HepG2 (cell line): Measurements from ENCODE around the gene AK3. TPM values are rescaled to one million over a fixed set of nuclear protein-coding genes. Genes with fewer than 3 reads are reported as not detected.

Experiments
- ATAC-seq: fragments of 200-7000 bp; cut with Tn5 transposase; 3 replicates; pipeline ENCODE4 v1.9.1; 2020; ENCODE audit warnings: mild to moderate bottlenecking, moderate library complexity
- BruUV-seq: library from RNA; stranded (reverse); fragments of 400-500 nt; replicated peaks from 2 replicates; lab custom pipeline; 2021; lab: Mats Ljungman, UMichigan
- CTCF ChIA-PET: fragments of 300-600 bp; formaldehyde crosslinking; extraction: SDS; loops from one replicate; lab custom pipeline; 2021; ENCODE audit warnings: low total read pairs, inconsistent platforms, low intra/inter-chr PET ratio; lab: Yijun Ruan, JAX
- POLR2A ChIA-PET: fragments of 350-600 bp; sonication (Branson Sonifier 250); formaldehyde crosslinking; loops from one replicate; lab custom pipeline; 2020; ENCODE audit warnings: antibody characterized with exemption, inconsistent platforms; lab: Yijun Ruan, JAX
- DNase-seq: peaks from one replicate; pipeline ENCODE4 v3.0.0-alpha.2; 2015; ENCODE audit warnings: low spot score
- FAIRE-seq: peaks from 3 replicates; lab custom pipeline; 2011; peaks lifted over from hg19 to GRCh38; lab: Jason Lieb, UNC
- H2AFZ ChIP-seq: one replicate; pipeline ENCODE4 v1.6.1; 2011; ENCODE audit warnings: low read length, inconsistent platforms
- H3K27ac ChIP-seq: fragments of 300-600 bp; 3 replicates; pipeline ENCODE4 v1.8.0; 2011; ENCODE audit warnings: mixed run types, mild to moderate bottlenecking, mixed read lengths, low read length, inconsistent platforms; ENCODE audit not compliant: insufficient read depth; ENCODE audit errors: extremely low read length
- H3K27me3 ChIP-seq, 2 experiments: fragments of 200-600 bp in 1 of 2; 2 replicates in 1 of 2; 3 replicates in 1 of 2; pipeline versions ENCODE4 v1.6.0 to v1.8.0; 2011; ENCODE audit warnings: low read length in 2 of 2, mild to moderate bottlenecking in 2 of 2, moderate library complexity in 2 of 2, inconsistent platforms in 1 of 2; ENCODE audit not compliant: insufficient read depth in 2 of 2, control insufficient read depth in 1 of 2
- H3K36me3 ChIP-seq, 2 experiments: fragments of 200-600 bp in 1 of 2; replicated peaks in 1 of 2; 2 replicates in 1 of 2; 3 replicates in 1 of 2; pipeline versions ENCODE4 v1.5.1 to v1.8.0; 2011; ENCODE audit warnings: low read length in 2 of 2, inconsistent platforms in 1 of 2; ENCODE audit not compliant: insufficient read depth in 2 of 2, control insufficient read depth in 1 of 2
- H3K4me1 ChIP-seq: 2 replicates; pipeline ENCODE4 v1.5.1; 2012; ENCODE audit warnings: low read length, inconsistent platforms; ENCODE audit not compliant: insufficient read depth
- H3K4me2 ChIP-seq: 2 replicates; pipeline ENCODE4 v1.6.0; 2011; ENCODE audit warnings: low read depth, low read length, inconsistent platforms
- H3K4me3 ChIP-seq, 3 experiments: fragments of 200-600 bp in 1 of 3; sonication (generic), shearing (Covaris generic) in 1 of 3; replicated peaks in 1 of 3; 2 replicates each; pipeline ENCODE4 v1.5.1; 2011 to 2016; ENCODE audit warnings: low read length in 3 of 3, inconsistent platforms in 2 of 3, low read depth in 2 of 3, mild to moderate bottlenecking in 2 of 3, control low read depth in 1 of 3, mixed read lengths in 1 of 3; ENCODE audit not compliant: insufficient read depth in 1 of 3
- H3K79me2 ChIP-seq: one replicate; pipeline ENCODE4 v1.6.1; 2011; ENCODE audit warnings: low read length, inconsistent platforms; ENCODE audit not compliant: insufficient read depth
- H3K9ac ChIP-seq: 2 replicates; pipeline ENCODE4 v1.6.0; 2011; ENCODE audit warnings: mild to moderate bottlenecking, low read depth, low read length, inconsistent platforms; ENCODE audit not compliant: insufficient read depth
- H3K9me3 ChIP-seq: 2 replicates; pipeline ENCODE4 v1.5.1; 2012; ENCODE audit warnings: mild to moderate bottlenecking, low read length
- H4K20me1 ChIP-seq: 2 replicates; pipeline ENCODE4 v1.6.0; 2011; ENCODE audit warnings: inconsistent platforms, mild to moderate bottlenecking, low read length, moderate library complexity; ENCODE audit not compliant: insufficient read depth
- AHR ChIP-seq: IDR thresholded peaks from 2 replicates; pipeline ENCODE4 v1.6.1; 2018; ENCODE audit warnings: missing genetic modification reagents, missing compliant biosample characterization
- EEA1 ChIP-seq: sonication (generic); formaldehyde crosslinking; IDR thresholded peaks from 2 replicates; pipeline ENCODE4 v1.5.1; 2020; ENCODE audit warnings: mild to moderate bottlenecking, missing genetic modification reagents, borderline replicate concordance
- FOSL2 ChIP-seq: sonication (generic); formaldehyde crosslinking; IDR thresholded peaks from 2 replicates; pipeline ENCODE4 v1.4.0; 2020; ENCODE audit warnings: missing genetic modification reagents
- HNF4A ChIP-seq: sonication (generic); formaldehyde crosslinking; IDR thresholded peaks from 2 replicates; pipeline ENCODE4 v1.4.0; 2020; ENCODE audit warnings: missing genetic modification reagents
- HNF4G ChIP-seq, 2 experiments: sonication (generic) in 1 of 2; formaldehyde crosslinking in 1 of 2; IDR thresholded peaks; 2 replicates each; pipeline versions ENCODE4 v1.4.0 to v1.6.1; 2011 to 2020; ENCODE audit warnings: borderline replicate concordance in 2 of 2, low read depth in 2 of 2, mild to moderate bottlenecking in 2 of 2, low read length in 1 of 2, missing genetic modification reagents in 1 of 2, moderate library complexity in 1 of 2
- IRF2 ChIP-seq: IDR thresholded peaks from 2 replicates; pipeline ENCODE4 v1.6.1; 2018; ENCODE audit warnings: missing genetic modification reagents, missing compliant biosample characterization
- JUND ChIP-seq: sonication (generic); formaldehyde crosslinking; IDR thresholded peaks from 2 replicates; pipeline ENCODE4 v1.8.0; 2022; ENCODE audit warnings: mild to moderate bottlenecking, missing genetic modification reagents
- KLF9 ChIP-seq: IDR thresholded peaks from 2 replicates; pipeline ENCODE4 v1.6.1; 2016; ENCODE audit warnings: low read depth
- MBD4 ChIP-seq: IDR thresholded peaks from 2 replicates; pipeline ENCODE4 v1.6.1; 2012; ENCODE audit warnings: low read length, inconsistent platforms, borderline replicate concordance
- POLR2AphosphoS5 ChIP-seq: IDR thresholded peaks from 2 replicates; pipeline ENCODE4 v1.6.1; 2012; ENCODE audit warnings: low read depth, low read length
- SAP130 ChIP-seq: IDR thresholded peaks from 2 replicates; pipeline ENCODE4 v1.6.1; 2016; ENCODE audit warnings: low read depth
- ZBTB20 ChIP-seq: sonication (generic); formaldehyde crosslinking; IDR thresholded peaks from 2 replicates; pipeline ENCODE4 v1.8.1; 2023; ENCODE audit warnings: missing genetic modification reagents, low read depth, mild to moderate bottlenecking, borderline replicate concordance
- ZNF496 ChIP-seq: sonication (generic); formaldehyde crosslinking; IDR thresholded peaks from 2 replicates; pipeline ENCODE4 v1.8.1; 2023; ENCODE audit warnings: mild to moderate bottlenecking, moderate library complexity, missing genetic modification reagents; ENCODE audit not compliant: insufficient replicate concordance
- WGBS: methylation state at CpG from one replicate; pipeline ENCODE4 v1.1.6; 2017; ENCODE audit warnings: low lambda C conversion rate; 5-methylcytosine and 5-hydroxymethylcytosine counted together
- in situ Hi-C: cut with HindIII; loops from 2 replicates; pipeline ENCODE4 v1.10.0; 2017; ENCODE audit warnings: low pct_unique_long_range_greater_than_20kb; ENCODE audit not compliant: extremely low pct_ligation_motif_present
- intact Hi-C: fragments of 100-400 bp; cut with micrococcal nuclease; formaldehyde crosslinking; loops from one replicate; pipeline ENCODE4 v1.10.0; 2022; ENCODE audit not compliant: unreplicated experiment
- polyA plus RNA-seq, 8 experiments: library from polyadenylated mRNA; depleted of rRNA in 3 of 8; stranded (reverse) in 7 of 8; unstranded in 1 of 8; fragments of >200 nt; fragmentation: Illumina TruSeq in 4 of 8; extraction: Trizol in 4 of 8; gene quantifications; 2 replicates each; pipeline versions ENCODE4 v1.2.1 to v1.2.3, GENCODE V29; 2011 to 2016; ENCODE audit warnings: low read depth in 4 of 8, missing spikeins in 1 of 8, mixed read lengths in 1 of 8; ENCODE audit not compliant: insufficient read depth in 1 of 8
- total RNA-seq, 5 experiments: library from RNA; depleted of rRNA; stranded (reverse); fragments of >200 nt; fragmentation: Illumina TruSeq; extraction: Trizol; gene quantifications; 2 replicates each; pipeline ENCODE4 v1.2.3, GENCODE V29; 2016; ENCODE audit warnings: low read depth in 1 of 5
- TF ChIP-seq, protein P1 (sequence below): sonication (generic); formaldehyde crosslinking; IDR thresholded peaks from 2 replicates; pipeline ENCODE4 v1.4.0; 2020; ENCODE audit warnings: mild to moderate bottlenecking, low read depth, missing genetic modification reagents
- TF ChIP-seq, protein P2 (sequence below): sonication (generic); formaldehyde crosslinking; IDR thresholded peaks from 2 replicates; pipeline ENCODE4 v1.5.0; 2020; ENCODE audit warnings: missing genetic modification reagents
- TF ChIP-seq, protein P3 (sequence below): sonication (generic); formaldehyde crosslinking; IDR thresholded peaks from 2 replicates; pipeline ENCODE4 v1.8.0; 2022; ENCODE audit warnings: mild to moderate bottlenecking, missing genetic modification reagents; ENCODE audit not compliant: insufficient replicate concordance
- TF ChIP-seq, protein P4 (sequence below): sonication (generic); formaldehyde crosslinking; IDR thresholded peaks from 2 replicates; pipeline ENCODE4 v1.9.0; 2021; ENCODE audit warnings: missing genetic modification reagents, mild to moderate bottlenecking, borderline replicate concordance
- TF ChIP-seq, protein P5 (sequence below): sonication (generic); formaldehyde crosslinking; IDR thresholded peaks from 2 replicates; pipeline ENCODE4 v1.5.1; 2020; ENCODE audit warnings: mild to moderate bottlenecking, missing genetic modification reagents, borderline replicate concordance

Gene AK3
- total and polyA plus RNA-seq, 2 of the 13 experiments (the other 11 are each of a cell fraction or from before 2014, with no cell fraction given), result 76.8 to 109 TPM

DNA sequence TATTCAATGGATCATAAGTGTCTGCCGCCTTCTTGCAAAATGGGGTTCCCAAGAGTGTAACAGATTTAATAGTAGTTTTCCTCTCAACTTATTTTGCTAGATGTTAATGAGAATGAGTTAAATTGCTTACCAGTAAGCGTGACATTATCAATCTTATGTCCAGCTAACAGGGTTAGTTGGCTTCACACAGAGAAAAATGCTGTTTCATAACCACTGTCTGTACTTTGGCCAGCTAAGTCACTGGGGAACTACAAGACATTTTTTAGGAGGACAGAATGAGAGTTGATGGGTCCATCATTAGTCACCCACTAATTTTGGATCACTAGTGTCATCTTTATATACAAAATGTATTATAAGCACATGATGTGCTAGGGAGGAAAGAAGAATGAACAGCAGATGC lies 60.3 kb downstream of the AK3 start:
- no TSS peak for BruUV-seq
- peaks cover 31% of the 10 kb centered on the region for H3K79me2 ChIP-seq
- in situ Hi-C loops (no loop called here), intact Hi-C loops (loop anchor here (2.0 kb wide), 1 partner anchor 20 kb away; no protein-coding TSS in a partner anchor)
- H3K4me3 ChIP-seq, result peak overlapping the region; percentile 76 to 94 (median 79)
- POLR2A ChIA-PET, result interaction anchor here (0.9 to 1.1 kb wide), 3 partner anchors 14 to 60 kb away, joined by 3 to 6 read pairs (median 5); partner anchors contain the start of genes AK3, PLPP6 and SPATA6L
- peak overlapping the region; percentile 99 for H3K27ac ChIP-seq
- H3K27me3 ChIP-seq, result no peaks in the 10 kb centered on the region; a peak in 1 of 5 replicates
- CTCF ChIA-PET, result interaction anchor here (1.2 kb wide), 1 partner anchor 19 kb away, joined by 3 read pairs; the partner anchor contains the start of gene PLPP6
- peaks cover 39% of the 10 kb centered on the region for H3K4me1 ChIP-seq
- H3K36me3 ChIP-seq, result peaks cover 1 to 13% of the 10 kb centered on the region in 2 experiments; a peak in 4 of 5 replicates
- ATAC-seq (no peak), DNase-seq (peak; percentile 38), FAIRE-seq (peak; percentile 64)
- peaks cover 4% of the 10 kb centered on the region; the same call in 1 of the 2 replicates for H4K20me1 ChIP-seq
- 6% methylated on average over 2 of the region's 2 CpGs for WGBS
- no peak overlapping the region for H2AFZ ChIP-seq
- no peaks in the 10 kb centered on the region for H3K9me3 ChIP-seq
- peak overlapping the region; percentile 96 for H3K9ac ChIP-seq
- peak overlapping the region; percentile 92 for H3K4me2 ChIP-seq
- TF ChIP-seq FOSL2 (no peak), AHR (CRISPR knock-in tag) (no peak), MBD4 (no peak), KLF9 (no peak), HNF4A (CRISPR knock-in tag) (peak; percentile 75), POLR2AphosphoS5 (no peak), IRF2 (CRISPR knock-in tag) (no peak), EEA1 (CRISPR knock-in tag) (no peak), ZBTB20 (CRISPR knock-in tag) (no peak), JUND (no peak), SAP130 (CRISPR knock-in tag) (peak; percentile 51), HNF4G (IDR thresholded peaks at IDR 0.05; ENCODE audit: borderline replicate concordance, low read depth, low read length) (peak; percentile 53), HNF4G (CRISPR knock-in tag; IDR thresholded peaks at IDR 0.05; ENCODE audit: borderline replicate concordance, low read depth) (no peak), ZNF496 (CRISPR knock-in tag) (no peak)
- TF ChIP-seq, protein P1, sequence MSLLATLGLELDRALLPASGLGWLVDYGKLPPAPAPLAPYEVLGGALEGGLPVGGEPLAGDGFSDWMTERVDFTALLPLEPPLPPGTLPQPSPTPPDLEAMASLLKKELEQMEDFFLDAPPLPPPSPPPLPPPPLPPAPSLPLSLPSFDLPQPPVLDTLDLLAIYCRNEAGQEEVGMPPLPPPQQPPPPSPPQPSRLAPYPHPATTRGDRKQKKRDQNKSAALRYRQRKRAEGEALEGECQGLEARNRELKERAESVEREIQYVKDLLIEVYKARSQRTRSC, result no peak
- TF ChIP-seq, protein P2, sequence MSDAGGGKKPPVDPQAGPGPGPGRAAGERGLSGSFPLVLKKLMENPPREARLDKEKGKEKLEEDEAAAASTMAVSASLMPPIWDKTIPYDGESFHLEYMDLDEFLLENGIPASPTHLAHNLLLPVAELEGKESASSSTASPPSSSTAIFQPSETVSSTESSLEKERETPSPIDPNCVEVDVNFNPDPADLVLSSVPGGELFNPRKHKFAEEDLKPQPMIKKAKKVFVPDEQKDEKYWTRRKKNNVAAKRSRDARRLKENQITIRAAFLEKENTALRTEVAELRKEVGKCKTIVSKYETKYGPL (CRISPR knock-in tag), result peak; percentile 70; the same call in 1 of the 2 replicates
- TF ChIP-seq, protein P3, sequence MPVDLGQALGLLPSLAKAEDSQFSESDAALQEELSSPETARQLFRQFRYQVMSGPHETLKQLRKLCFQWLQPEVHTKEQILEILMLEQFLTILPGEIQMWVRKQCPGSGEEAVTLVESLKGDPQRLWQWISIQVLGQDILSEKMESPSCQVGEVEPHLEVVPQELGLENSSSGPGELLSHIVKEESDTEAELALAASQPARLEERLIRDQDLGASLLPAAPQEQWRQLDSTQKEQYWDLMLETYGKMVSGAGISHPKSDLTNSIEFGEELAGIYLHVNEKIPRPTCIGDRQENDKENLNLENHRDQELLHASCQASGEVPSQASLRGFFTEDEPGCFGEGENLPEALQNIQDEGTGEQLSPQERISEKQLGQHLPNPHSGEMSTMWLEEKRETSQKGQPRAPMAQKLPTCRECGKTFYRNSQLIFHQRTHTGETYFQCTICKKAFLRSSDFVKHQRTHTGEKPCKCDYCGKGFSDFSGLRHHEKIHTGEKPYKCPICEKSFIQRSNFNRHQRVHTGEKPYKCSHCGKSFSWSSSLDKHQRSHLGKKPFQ (CRISPR knock-in tag), result peak; percentile 53
- TF ChIP-seq, protein P4, sequence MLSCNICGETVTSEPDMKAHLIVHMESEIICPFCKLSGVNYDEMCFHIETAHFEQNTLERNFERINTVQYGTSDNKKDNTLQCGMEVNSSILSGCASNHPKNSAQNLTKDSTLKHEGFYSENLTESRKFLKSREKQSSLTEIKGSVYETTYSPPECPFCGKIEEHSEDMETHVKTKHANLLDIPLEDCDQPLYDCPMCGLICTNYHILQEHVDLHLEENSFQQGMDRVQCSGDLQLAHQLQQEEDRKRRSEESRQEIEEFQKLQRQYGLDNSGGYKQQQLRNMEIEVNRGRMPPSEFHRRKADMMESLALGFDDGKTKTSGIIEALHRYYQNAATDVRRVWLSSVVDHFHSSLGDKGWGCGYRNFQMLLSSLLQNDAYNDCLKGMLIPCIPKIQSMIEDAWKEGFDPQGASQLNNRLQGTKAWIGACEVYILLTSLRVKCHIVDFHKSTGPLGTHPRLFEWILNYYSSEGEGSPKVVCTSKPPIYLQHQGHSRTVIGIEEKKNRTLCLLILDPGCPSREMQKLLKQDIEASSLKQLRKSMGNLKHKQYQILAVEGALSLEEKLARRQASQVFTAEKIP (CRISPR knock-in tag), result no peak
- TF ChIP-seq, protein P5, sequence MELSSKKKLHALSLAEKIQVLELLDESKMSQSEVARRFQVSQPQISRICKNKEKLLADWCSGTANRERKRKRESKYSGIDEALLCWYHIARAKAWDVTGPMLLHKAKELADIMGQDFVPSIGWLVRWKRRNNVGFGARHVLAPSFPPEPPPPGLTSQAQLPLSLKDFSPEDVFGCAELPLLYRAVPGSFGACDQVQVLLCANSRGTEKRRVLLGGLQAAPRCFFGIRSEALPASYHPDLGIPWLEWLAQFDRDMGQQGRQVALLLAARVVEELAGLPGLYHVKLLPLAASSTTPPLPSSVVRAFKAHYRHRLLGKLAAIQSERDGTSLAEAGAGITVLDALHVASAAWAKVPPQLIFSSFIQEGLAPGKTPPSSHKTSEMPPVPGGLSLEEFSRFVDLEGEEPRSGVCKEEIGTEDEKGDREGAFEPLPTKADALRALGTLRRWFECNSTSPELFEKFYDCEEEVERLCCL (CRISPR knock-in tag), result no peak
